HG03103 (cell line): Measurements from ENCODE around the gene IKBIP.
"Not testable (repeated sequence)": the region's sequence is repeated elsewhere in the genome, so short reads cannot be mapped to it uniquely, and the experiment has no call there.

ENCODE experiments used
- ATAC-seq: cut with Tn5 transposase; IDR thresholded peaks from one replicate; pipeline ENCODE4 v1.9.1; 2021; ENCODE audit warnings: low read depth; ENCODE audit not compliant: unreplicated experiment

The IKBIP gene, protein sequence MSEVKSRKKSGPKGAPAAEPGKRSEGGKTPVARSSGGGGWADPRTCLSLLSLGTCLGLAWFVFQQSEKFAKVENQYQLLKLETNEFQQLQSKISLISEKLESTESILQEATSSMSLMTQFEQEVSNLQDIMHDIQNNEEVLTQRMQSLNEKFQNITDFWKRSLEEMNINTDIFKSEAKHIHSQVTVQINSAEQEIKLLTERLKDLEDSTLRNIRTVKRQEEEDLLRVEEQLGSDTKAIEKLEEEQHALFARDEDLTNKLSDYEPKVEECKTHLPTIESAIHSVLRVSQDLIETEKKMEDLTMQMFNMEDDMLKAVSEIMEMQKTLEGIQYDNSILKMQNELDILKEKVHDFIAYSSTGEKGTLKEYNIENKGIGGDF

GRCh38 chr12:98644712-98645571, at the start of gene IKBIP, which contains the start of gene APAF1:
IKBIP (minus strand) TSS chr12:98644788; CDS start chr12:98644701, 87 bp downstream.
APAF1 (plus strand) TSS chr12:98645290; CDS start chr12:98648360, 3,070 bp downstream.
- peak; percentile 83 for ATAC-seq

DNA sequence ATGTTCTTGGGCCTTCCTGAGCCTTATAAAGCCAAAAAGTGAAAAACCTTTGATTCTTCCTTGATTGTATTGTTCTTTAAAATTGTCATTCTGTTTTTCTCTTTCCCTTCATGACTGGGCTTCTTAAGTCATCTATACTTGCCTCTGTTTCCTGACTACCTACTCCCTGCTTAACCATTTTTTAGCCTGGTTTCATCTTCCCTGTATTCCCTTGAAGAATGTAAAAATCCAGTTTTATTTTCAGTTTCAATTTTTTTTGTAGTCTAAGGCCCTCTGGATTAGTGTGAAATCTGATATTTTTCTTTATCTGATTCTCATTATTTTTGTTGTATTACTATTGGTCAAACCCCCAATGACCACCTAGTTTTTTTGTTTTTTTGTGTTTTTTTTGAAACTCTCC, 46.8 kb upstream of the IKBIP start:
- ATAC-seq = no peak

DNA sequence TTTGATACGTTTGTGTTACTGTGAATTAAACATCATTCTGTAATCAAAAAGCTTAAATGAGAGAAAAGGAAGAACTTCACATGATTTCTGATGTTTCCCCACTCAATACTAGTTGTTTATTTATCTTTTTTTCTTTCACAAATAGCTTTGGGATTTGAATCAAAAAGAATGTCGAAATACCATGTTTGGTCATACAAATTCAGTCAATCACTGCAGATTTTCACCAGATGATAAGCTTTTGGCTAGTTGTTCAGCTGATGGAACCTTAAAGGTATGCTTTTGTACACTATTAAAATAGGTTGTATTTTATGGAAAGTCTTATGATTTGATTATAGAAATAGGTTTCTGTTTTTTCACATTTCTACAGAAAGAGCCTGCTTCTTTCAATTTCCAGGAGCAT, 42.0 kb upstream of the IKBIP start:
- ATAC-seq = no peak

DNA sequence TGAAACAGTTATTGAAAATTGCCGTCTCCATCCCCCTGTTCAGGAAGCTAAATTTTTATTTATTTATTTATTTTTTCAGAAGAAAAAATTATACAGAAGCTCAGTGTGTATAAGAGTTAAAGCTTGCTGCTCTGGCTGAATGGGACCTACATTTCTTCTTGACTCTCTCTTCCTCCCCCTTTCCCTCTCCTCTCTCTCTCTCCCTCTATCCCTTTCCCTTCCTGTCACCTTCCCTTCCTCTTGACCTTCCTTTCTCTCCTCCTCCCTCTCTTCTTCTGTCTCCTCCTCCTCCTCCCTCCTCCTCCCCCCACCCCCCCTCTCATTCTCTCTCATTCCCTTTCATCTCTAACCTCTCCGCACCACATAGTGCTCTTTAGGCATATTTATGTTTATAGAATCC, 39.6 kb upstream of the IKBIP start:
- ATAC-seq = no peak

GRCh38 chr12:98679611-98680005, 35.0 kb upstream of the IKBIP start:
- no peak for ATAC-seq

DNA sequence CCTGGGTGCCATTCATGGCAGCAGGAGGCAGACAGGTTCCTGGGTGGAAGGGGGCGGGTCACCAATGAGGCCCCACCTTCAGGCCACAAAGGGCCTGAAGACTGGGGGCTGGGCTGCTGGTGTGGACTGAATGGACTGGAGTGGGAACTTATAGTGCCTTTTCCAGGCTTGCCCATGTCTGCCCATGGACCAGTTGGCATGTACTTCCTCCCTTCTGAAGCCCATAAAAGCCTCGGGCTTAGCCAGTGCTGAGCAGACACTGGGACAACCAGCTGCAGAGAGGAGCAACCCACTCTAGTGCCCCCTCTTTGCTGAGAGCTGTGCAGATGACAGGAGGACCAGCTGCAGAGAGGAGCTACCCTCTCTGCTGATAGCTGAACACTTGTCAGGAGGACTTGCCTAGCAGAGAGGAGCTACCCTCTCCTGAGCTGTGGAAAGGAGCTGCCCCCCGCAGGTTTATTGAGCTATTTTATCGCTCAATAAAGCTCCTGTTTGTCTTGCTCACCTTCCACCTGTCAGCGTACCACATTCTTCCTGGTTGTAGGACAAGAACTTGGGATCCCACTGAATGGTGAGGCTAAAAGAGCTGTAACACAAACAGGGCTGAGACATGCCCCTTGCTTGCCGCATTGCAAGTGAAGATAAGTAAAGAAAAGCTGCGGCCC, 34.5 kb upstream of the IKBIP start:
- ATAC-seq = no peak

GRCh38 chr12:98678236-98678945, 33.8 kb upstream of the IKBIP start:
- ATAC-seq = no peak

DNA sequence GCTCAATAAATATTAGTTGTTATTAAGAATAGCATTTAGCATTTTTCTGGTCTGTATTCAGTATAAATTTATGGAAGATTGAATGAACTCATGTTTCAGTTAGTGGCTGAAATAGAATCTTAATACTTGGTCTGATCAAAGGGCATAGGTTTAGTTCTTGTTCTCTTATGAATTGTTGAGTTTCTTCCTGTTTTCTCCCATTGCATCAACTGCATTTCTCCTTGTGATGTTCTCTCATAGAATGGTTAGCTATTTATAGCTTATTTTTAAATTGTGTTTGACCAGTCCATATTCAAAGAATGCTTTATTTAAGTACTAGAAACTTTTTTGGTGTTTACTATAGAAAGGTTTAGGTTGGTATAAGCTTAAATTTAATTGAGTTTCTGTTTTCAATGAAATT, 30.3 kb upstream of the IKBIP start:
- no peak for ATAC-seq

DNA sequence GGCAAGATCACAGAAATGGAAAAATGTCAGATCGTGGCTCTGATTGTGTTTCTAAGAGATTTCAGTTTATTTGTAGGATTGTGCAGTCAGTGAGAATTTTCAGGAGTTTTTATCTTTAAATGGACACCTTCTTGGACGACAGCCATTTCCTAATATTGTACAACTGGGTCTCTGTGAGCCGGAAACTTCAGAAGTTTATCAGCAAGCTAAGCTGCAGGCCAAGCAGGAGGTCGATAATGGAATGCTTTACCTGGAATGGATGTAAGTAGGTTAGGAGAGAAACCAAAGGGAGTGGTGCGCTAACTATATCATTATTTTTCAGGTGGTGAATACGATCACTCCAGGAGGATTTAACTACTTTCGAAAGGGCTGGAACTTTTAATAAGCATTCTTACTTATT, 26.9 kb upstream of the IKBIP start:
- no peak for ATAC-seq

DNA sequence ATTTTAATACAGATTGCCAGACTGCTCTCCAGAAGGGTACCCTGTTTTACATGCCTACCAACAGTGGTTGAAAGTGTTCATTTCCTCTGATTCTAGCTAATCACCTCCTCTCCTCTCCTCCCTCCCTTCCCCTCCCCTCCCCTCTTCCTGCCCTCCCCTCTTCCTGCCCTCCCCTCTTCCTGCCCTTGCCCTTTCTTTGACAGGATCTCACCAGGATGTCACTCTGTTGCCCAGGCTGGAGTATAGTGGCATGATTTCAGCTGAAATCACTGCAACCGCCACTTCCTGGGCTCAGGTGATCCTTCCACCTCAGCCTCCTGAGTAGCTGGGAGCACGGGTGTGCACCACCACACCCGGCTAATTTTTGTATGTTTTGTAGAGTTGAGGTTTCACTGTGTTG, 25.2 kb upstream of the IKBIP start:
- no peak for ATAC-seq

- ATAC-seq = no peak
Observed at GRCh38 chr12:98660521-98660920, 15.9 kb upstream of the IKBIP start.

GRCh38 chr12:98656289-98657101, 11.9 kb upstream of the IKBIP start:
- ATAC-seq = no peak

GRCh38 chr12:98653866-98654493, 9.4 kb upstream of the IKBIP start:
- ATAC-seq = no peak

DNA sequence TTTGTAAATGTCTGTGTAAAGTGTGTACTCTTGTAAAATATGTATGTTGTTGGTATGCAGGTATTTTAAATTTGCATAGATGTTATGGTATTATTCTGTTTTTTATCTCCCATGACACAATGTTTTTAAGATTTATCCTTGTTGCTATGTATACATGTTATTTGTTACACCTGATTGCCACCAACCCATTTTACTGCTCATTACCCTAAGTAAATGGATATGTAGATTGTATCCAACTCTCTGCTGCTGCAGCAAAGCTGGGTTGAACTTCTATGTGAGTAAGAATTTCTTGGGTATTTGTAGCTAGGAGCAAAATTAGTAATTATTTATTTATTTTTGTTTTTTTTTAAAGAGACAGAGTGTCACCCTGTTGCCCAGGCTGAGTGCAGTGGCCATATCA, 6.7 kb upstream of the IKBIP start:
- no peak for ATAC-seq

DNA sequence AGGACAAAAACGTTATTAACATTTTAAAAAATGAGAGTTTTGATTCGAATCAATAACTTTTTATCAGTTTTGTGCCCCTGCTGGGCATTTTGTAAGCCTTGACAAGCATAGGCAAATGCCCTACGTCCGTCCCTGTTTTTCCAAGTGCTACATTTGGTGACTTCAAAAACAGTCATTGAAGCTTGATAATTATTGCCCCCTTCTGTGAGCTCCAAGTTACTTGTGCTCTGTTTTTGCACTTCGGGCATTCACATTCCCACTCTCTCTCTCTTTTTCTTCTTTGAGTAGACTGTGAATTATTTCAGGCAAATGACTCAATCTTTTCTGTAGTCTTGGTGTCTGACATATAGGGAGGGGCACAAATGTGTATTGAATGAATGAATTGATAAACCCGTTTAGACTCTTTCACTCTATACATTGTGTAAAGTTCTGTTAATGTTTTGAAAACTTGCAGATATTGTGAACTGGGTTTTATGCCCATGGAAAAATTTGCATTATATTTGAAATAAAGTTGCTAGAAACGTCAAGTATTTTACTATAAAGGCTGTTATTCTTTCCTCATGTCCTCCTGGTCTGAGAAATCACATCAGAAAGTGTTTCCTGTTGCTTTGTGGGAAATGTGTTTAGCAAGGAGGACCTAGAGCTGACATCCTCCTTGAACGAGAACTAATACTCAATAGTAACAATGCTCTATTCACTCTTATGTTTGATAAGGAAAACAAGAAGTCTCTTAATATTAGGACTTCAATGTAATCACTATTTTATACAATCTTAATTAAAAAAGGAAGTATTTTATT, 1.9 kb upstream of the IKBIP start:
- ATAC-seq = no peak

GRCh38 chr12:98645572-98646067, 1.0 kb upstream of the IKBIP start:
- no peak for ATAC-seq

GRCh38 chr12:98644433-98644711, 216 bp downstream of the IKBIP start:
- ATAC-seq = peak; percentile 2

GRCh38 chr12:98642801-98643200, 1.8 kb downstream of the IKBIP start:
- not testable (repeated sequence) for ATAC-seq
